K562 (cell line): ENCODE measurements around the gene PAQR6. TPM values are rescaled to one million over a fixed set of nuclear protein-coding genes. Genes with fewer than 3 reads are reported as not detected.

ENCODE experiments used
- ATAC-seq: fragments of 200-7000 bp; cut with Tn5 transposase; 3 replicates; pipeline ENCODE4 v1.9.1; 2020; ENCODE audit warnings: moderate library complexity
- BruUV-seq: library from RNA; stranded (reverse); fragments of 400-500 nt; replicated peaks from 2 replicates; lab custom pipeline; 2021; lab: Mats Ljungman, UMichigan
- CTCF ChIA-PET: fragments of 300-600 bp; formaldehyde crosslinking; extraction: SDS; loops from one replicate; lab custom pipeline; 2021; ENCODE audit warnings: low intra/inter-chr PET ratio; lab: Yijun Ruan, JAX
- POLR2A ChIA-PET: fragments of 300-600, 350-650 bp; sonication (Branson Sonifier 250); formaldehyde crosslinking; extraction: SDS; loops from one replicate; lab custom pipeline; 2021; ENCODE audit warnings: antibody characterized with exemption, inconsistent platforms; lab: Yijun Ruan, JAX
- DNase-seq, 4 experiments: peaks; one replicate each; pipeline versions ENCODE4 v3.0.0 to v3.0.0-alpha.2; 2011 to 2018; ENCODE audit warnings: low spot score in 3 of 4, mixed read lengths in 3 of 4; ENCODE audit errors: extremely low read depth in 1 of 4
- FAIRE-seq: peaks from 2 replicates; lab custom pipeline; 2011; peaks lifted over from hg19 to GRCh38; lab: Jason Lieb, UNC
- H2AFZ ChIP-seq: 2 replicates; pipeline ENCODE4 v1.6.0; 2011; ENCODE audit warnings: low read depth, low read length, control low read depth, inconsistent platforms
- H3K27ac ChIP-seq: fragments of 200-600 bp; 3 replicates; pipeline ENCODE4 v1.8.0; 2011; ENCODE audit warnings: low read depth, mild to moderate bottlenecking, control low read depth, inconsistent platforms, low read length, moderate library complexity, mixed read lengths; ENCODE audit errors: extremely low read depth
- H3K27me3 ChIP-seq, 2 experiments: fragments of 300-600 bp in 1 of 2; 2 replicates in 1 of 2; 3 replicates in 1 of 2; pipeline versions ENCODE4 v1.6.0 to v1.8.0; 2011; ENCODE audit warnings: inconsistent platforms in 2 of 2, low read length in 2 of 2, mild to moderate bottlenecking in 1 of 2, mixed read lengths in 1 of 2, moderate library complexity in 1 of 2; ENCODE audit not compliant: control insufficient read depth in 2 of 2, insufficient read depth in 2 of 2
- H3K36me3 ChIP-seq: fragments of 300-600 bp; 3 replicates; pipeline ENCODE4 v1.8.0; 2011; ENCODE audit warnings: mild to moderate bottlenecking, low read length, inconsistent platforms; ENCODE audit not compliant: control insufficient read depth, insufficient read depth
- H3K4me1 ChIP-seq, 2 experiments: fragments of 200-600 bp in 1 of 2; replicated peaks in 1 of 2; 2 replicates in 1 of 2; 3 replicates in 1 of 2; pipeline versions ENCODE4 v1.5.1 to v1.8.0; 2011; ENCODE audit warnings: inconsistent platforms in 2 of 2, low read length in 2 of 2, mild to moderate bottlenecking in 1 of 2, mixed read lengths in 1 of 2, moderate library complexity in 1 of 2; ENCODE audit not compliant: control insufficient read depth in 2 of 2, insufficient read depth in 2 of 2
- H3K4me2 ChIP-seq: 2 replicates; pipeline ENCODE4 v1.6.1; 2011; ENCODE audit warnings: low read length, control low read depth, inconsistent platforms, mixed read lengths; ENCODE audit not compliant: insufficient read depth
- H3K4me3 ChIP-seq: fragments of 200-600 bp; sonication (generic), shearing (Covaris generic); 2 replicates; pipeline ENCODE4 v1.5.1; 2016; ENCODE audit warnings: control low read depth, inconsistent platforms
- H3K79me2 ChIP-seq: fragments of 200-600 bp; 3 replicates; pipeline ENCODE4 v1.8.0; 2011; ENCODE audit warnings: low read length, inconsistent platforms; ENCODE audit not compliant: control insufficient read depth, insufficient read depth
- H3K9ac ChIP-seq, 2 experiments: 2 replicates each; pipeline versions ENCODE4 v1.6.0 to v1.6.1; 2011; ENCODE audit warnings: low read depth in 2 of 2, low read length in 2 of 2, control low read depth in 1 of 2, inconsistent platforms in 1 of 2, mild to moderate bottlenecking in 1 of 2, mixed read lengths in 1 of 2; ENCODE audit not compliant: insufficient read depth in 1 of 2
- H3K9me1 ChIP-seq: one replicate; pipeline ENCODE4 v1.6.0; 2011; ENCODE audit warnings: inconsistent platforms, mild to moderate bottlenecking, low read length, moderate library complexity; ENCODE audit not compliant: control insufficient read depth, insufficient read depth
- H3K9me3 ChIP-seq: replicated peaks from 2 replicates; pipeline ENCODE4 v1.5.1; 2011; ENCODE audit warnings: low read depth, low read length, inconsistent platforms; ENCODE audit not compliant: control insufficient read depth, insufficient read depth
- H4K20me1 ChIP-seq: replicated peaks from 2 replicates; pipeline ENCODE4 v1.6.1; 2011; ENCODE audit warnings: low read length, inconsistent platforms, mixed read lengths; ENCODE audit not compliant: control insufficient read depth, insufficient read depth
- ELF4 ChIP-seq: fragments of 450-650 bp; formaldehyde crosslinking; IDR thresholded peaks from 2 replicates; pipeline ENCODE4 v1.4.0; 2022; ENCODE audit warnings: missing genetic modification characterization
- ESRRA ChIP-seq: fragments of 450-650 bp; IDR thresholded peaks from 2 replicates; pipeline ENCODE4 v1.6.1; 2014; ENCODE audit warnings: low read depth, mild to moderate bottlenecking, moderate library complexity, borderline replicate concordance
- ILK ChIP-seq: fragments of 450-650 bp; IDR thresholded peaks from 2 replicates; pipeline ENCODE4 v1.6.1; 2016; ENCODE audit warnings: missing genetic modification characterization, low read depth, mild to moderate bottlenecking, missing compliant biosample characterization, moderate library complexity, borderline replicate concordance
- KDM4B ChIP-seq, 2 experiments: fragments of 450-650 bp in 1 of 2; sonication (generic) in 1 of 2; IDR thresholded peaks; 2 replicates each; pipeline ENCODE4 v1.6.1; 2016 to 2017; ENCODE audit warnings: borderline replicate concordance in 2 of 2, antibody characterized with exemption in 1 of 2, low read depth in 1 of 2, mild to moderate bottlenecking in 1 of 2
- MCM5 ChIP-seq: fragments of 450-650 bp; IDR thresholded peaks from 2 replicates; pipeline ENCODE4 v1.6.1; 2016; ENCODE audit warnings: low read depth
- MIER1 ChIP-seq: fragments of 450-650 bp; IDR thresholded peaks from 2 replicates; pipeline ENCODE4 v1.6.1; 2016; ENCODE audit warnings: antibody characterized with exemption, mild to moderate bottlenecking, low read depth
- MLLT1 ChIP-seq, 2 experiments: fragments of 450-650 bp; IDR thresholded peaks; 2 replicates each; pipeline ENCODE4 v1.6.1; 2016
- NFIC ChIP-seq: fragments of 450-650 bp; IDR thresholded peaks from 2 replicates; pipeline ENCODE4 v1.6.1; 2017; ENCODE audit warnings: mild to moderate bottlenecking, inconsistent platforms
- PHB2 ChIP-seq: fragments of 450-650 bp; IDR thresholded peaks from 2 replicates; pipeline ENCODE4 v1.6.1; 2017; ENCODE audit warnings: low read depth
- POLR2A ChIP-seq: fragments of 450-650 bp; conservative IDR thresholded peaks from 2 replicates; pipeline ENCODE4 v1.6.1; 2016
- SRSF1 ChIP-seq: fragments of 200-400 bp; formaldehyde crosslinking; IDR thresholded peaks from 2 replicates; pipeline ENCODE4 v1.6.1; 2017; ENCODE audit warnings: mild to moderate bottlenecking, low read depth, low read length, moderate library complexity
- U2AF2 ChIP-seq: fragments of 200-400 bp; formaldehyde crosslinking; optimal IDR thresholded peaks from 2 replicates; pipeline ENCODE3; 2017; ENCODE audit warnings: low read depth, mild to moderate bottlenecking, low read length
- ZFX ChIP-seq: sonication (generic); formaldehyde crosslinking; IDR thresholded peaks from 2 replicates; pipeline ENCODE4 v1.8.0; 2022; ENCODE audit warnings: mild to moderate bottlenecking, missing genetic modification reagents, moderate library complexity
- ZNF175 ChIP-seq: fragments of 200-800 bp; sonication (Bioruptor generic); IDR thresholded peaks from 2 replicates; pipeline ENCODE4 v1.6.1; 2016; ENCODE audit warnings: low read depth, mild to moderate bottlenecking, missing genetic modification characterization, missing compliant biosample characterization
- WGBS: fragments of 100-300 bp; shearing (Covaris generic); methylation state at CpG from one replicate; pipeline ENCODE4 v1.1.6; 2016; ENCODE audit warnings: low coverage, mixed read lengths; ENCODE audit not compliant: insufficient coverage; ENCODE audit errors: missing lambda C conversion rate; 5-methylcytosine and 5-hydroxymethylcytosine counted together
- in situ Hi-C: fragments of 300-500 bp; cut with MboI; formaldehyde crosslinking; loops from 4 replicates; pipeline ENCODE4 v1.15.0; 2018; ENCODE audit warnings: inconsistent platforms, mixed read lengths
- intact Hi-C: fragments of 100-400 bp; cut with micrococcal nuclease; formaldehyde crosslinking; loops from 2 replicates; pipeline ENCODE4 v1.14.2; 2022
- polyA plus RNA-seq, 8 experiments: library from polyadenylated mRNA; depleted of rRNA in 4 of 8; stranded (reverse) in 5 of 8; unstranded in 3 of 8; fragments of >200 nt; fragmentation: Nextera tagmentation in 2 of 8; fragmentation: Illumina TruSeq in 1 of 8; extraction: Ambion mirVana in 2 of 8; extraction: Trizol in 1 of 8; gene quantifications; 2 replicates each; pipeline versions ENCODE4 v1.2.1 to v1.2.3, GENCODE V29; 2011 to 2014; ENCODE audit warnings: inconsistent platforms in 1 of 8, missing spikeins in 1 of 8
- total RNA-seq, 7 experiments: library from RNA; depleted of rRNA in 6 of 7; stranded (reverse); fragments of >200 nt in 6 of 7; fragmentation: Illumina TruSeq in 2 of 7; extraction: Trizol in 2 of 7; gene quantifications; 2 replicates each; pipeline versions ENCODE4 v1.2.1 to v1.2.3, GENCODE V29; 2011 to 2021; ENCODE audit warnings: low replicate concordance in 1 of 7
- TF ChIP-seq, protein P1 (sequence below): fragments of 450-650 bp; IDR thresholded peaks from 2 replicates; pipeline ENCODE4 v1.7.0; 2016; ENCODE audit warnings: borderline replicate concordance

PAQR6 gene
- total and polyA plus RNA-seq, 9 of the 15 experiments (the other 6 are each of a cell fraction or from before 2014, with no cell fraction given), result 0.07 to 1.8 (median 0.62) TPM

DNA sequence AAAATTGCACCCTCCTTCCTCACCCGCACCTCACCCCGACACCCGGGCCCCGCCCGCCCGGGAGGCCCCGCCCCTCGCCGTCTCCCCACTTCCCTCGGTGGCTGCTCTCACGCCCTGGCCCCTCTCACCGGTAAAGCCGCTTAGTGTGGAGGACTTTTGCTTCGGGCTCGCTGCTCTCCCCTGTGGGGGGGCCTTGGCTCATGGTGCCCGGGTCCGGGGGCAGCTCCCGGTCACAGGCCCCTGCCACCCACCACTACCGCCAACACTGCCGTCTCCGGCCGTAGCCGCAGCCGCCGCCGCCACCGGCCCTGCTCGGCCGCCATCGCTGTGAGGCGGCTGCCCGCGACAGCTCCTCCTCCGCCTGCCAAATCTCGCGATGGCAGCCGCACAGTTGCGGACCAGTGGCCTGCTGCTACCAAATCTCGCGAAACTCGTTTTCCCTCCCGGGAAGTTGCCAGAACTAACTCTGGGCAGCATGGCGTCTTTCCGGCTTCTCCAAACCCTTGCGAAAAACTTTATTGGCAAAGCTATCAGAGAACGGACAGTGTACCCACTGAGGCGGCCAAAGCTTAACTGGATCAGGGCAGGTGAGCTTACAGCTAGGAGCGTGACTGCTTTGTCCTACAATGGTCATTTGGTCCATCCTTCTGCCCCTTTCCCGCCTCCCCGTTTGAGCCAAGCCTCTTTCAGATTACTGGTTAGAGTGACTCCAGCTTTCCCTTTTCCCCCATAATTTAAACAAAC, 34.8 kb upstream of the PAQR6 start, which contains the start of gene SMG5 (continued):
- TF ChIP-seq MCM5, result no peak
- TF ChIP-seq ZFX (CRISPR knock-in tag), result peak; percentile 94
- peak in 1 of 2 experiments; percentile 29; a peak in 1 of 4 replicates for TF ChIP-seq KDM4B (IDR thresholded peaks at IDR 0.05; ENCODE audit: borderline replicate concordance in 2 of 2, low read depth in 1 of 2)
- TF ChIP-seq ILK (tag), result no peak
- peak; percentile 98 for TF ChIP-seq POLR2A
- peak; percentile 65; the same call in 1 of the 2 replicates for TF ChIP-seq ZNF175

- H3K27ac ChIP-seq, result peak overlapping the region; percentile 93
- H3K9me1 ChIP-seq, result no peaks in the 10 kb centered on the region
- peak overlapping the region; percentile 95 for H2AFZ ChIP-seq
- peak overlapping the region; percentile 100 for H3K4me2 ChIP-seq
- FAIRE-seq (peak; percentile 84), DNase-seq (peak in 1 of 4 experiments; percentile 59), ATAC-seq (peak; percentile 10)
- ChIA-PET POLR2A (interaction anchor here (0.6 to 6.3 kb wide), 25 partner anchors 10 to 262 kb away, joined by 3 to 63 read pairs (median 4); partner anchors contain the start of genes GLMP and PMF1), CTCF (no interaction called here)
- 3% methylated on average over 17 of the region's 22 CpGs for WGBS
- in situ Hi-C loops, result no loop called here
- BruUV-seq, result TSS peak; percentile 62
- intact Hi-C loops, result no loop called here
- H3K79me2 ChIP-seq, result peaks cover 52% of the 10 kb centered on the region
- peak overlapping the region; percentile 91 to 97 for H3K9ac ChIP-seq
- H3K4me3 ChIP-seq, result peak overlapping the region; percentile 97
- no peaks in the 10 kb centered on the region for H3K9me3 ChIP-seq
- peaks cover 11% of the 10 kb centered on the region; the same call in 1 of the 2 replicates for H4K20me1 ChIP-seq
- peaks cover 54% of the 10 kb centered on the region for H3K36me3 ChIP-seq
- no peaks in the 10 kb centered on the region for H3K27me3 ChIP-seq
- H3K4me1 ChIP-seq, result peaks cover 6 to 10% of the 10 kb centered on the region in 2 experiments; a peak in 4 of 5 replicates
- no peak for TF ChIP-seq U2AF2
- TF ChIP-seq, protein P1, sequence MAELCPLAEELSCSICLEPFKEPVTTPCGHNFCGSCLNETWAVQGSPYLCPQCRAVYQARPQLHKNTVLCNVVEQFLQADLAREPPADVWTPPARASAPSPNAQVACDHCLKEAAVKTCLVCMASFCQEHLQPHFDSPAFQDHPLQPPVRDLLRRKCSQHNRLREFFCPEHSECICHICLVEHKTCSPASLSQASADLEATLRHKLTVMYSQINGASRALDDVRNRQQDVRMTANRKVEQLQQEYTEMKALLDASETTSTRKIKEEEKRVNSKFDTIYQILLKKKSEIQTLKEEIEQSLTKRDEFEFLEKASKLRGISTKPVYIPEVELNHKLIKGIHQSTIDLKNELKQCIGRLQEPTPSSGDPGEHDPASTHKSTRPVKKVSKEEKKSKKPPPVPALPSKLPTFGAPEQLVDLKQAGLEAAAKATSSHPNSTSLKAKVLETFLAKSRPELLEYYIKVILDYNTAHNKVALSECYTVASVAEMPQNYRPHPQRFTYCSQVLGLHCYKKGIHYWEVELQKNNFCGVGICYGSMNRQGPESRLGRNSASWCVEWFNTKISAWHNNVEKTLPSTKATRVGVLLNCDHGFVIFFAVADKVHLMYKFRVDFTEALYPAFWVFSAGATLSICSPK, result peak; percentile 91; the same call in 1 of the 2 replicates
- TF ChIP-seq MLLT1 (IDR thresholded peaks at IDR 0.05), result 0 out of 4 replicates have a peak, but pooled peaks of 1 of the 2 experiments have one; percentile 21
- peak; percentile 56; the same call in 1 of the 2 replicates for TF ChIP-seq ESRRA
- TF ChIP-seq SRSF1, result no peak
- 0 out of 2 replicates have a peak, but pooled peaks have one; percentile 31 for TF ChIP-seq ELF4
- 0 out of 2 replicates have a peak, but pooled peaks have one; percentile 21 for TF ChIP-seq MIER1
- peak; percentile 42; the same call in 1 of the 2 replicates for TF ChIP-seq PHB2
- peak; percentile 71 for TF ChIP-seq NFIC
These were observed 34.0 kb upstream of the PAQR6 start for GRCh38 chr1:156281693-156282478.
